Stimulated activated CD4-positive, alpha-beta T cell treated with anti-CD3 and anti-CD28 coated beads, Interleukin-2, amount 100 ng/mL, for 24 hours (primary cell): ENCODE measurements around the gene GIMD1.
"Not testable (repeated sequence)": the region's sequence is repeated elsewhere in the genome, so short reads cannot be mapped to it uniquely, and the experiment has no call there.

Experiments used
- DNase-seq, 2 donors: peaks; one replicate each; pipeline ENCODE4 v3.0.0-alpha.2; 2020

The GIMD1 gene

DNA sequence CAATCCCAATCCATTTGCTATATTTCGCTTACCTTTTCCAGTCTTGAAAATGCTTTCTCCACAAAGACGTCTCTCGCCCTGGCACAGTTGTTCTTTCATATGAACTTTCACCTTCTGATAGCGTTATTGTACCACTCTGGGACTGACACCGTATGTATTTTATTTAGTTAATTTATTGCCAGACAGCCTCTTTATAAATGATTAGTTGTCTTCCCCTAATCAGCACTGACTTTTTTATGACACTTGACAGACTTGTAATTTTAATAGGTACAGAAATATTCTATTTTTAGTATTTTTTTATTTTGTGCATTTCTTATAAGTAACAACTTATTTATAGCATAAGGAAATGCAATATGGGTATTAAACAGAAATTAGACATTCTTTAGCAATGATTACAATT lies at the start of gene GIMD1:
Gene GIMD1, minus strand, starts transcription at position 101 of the 400 bp plus-strand sequence. CDS start 1,343 bp downstream, outside the sequence.
- DNase-seq, result no peak

GRCh38 chr4:106414366-106414765 lies 45.8 kb upstream of the GIMD1 start:
- DNase-seq, result no peak

DNA sequence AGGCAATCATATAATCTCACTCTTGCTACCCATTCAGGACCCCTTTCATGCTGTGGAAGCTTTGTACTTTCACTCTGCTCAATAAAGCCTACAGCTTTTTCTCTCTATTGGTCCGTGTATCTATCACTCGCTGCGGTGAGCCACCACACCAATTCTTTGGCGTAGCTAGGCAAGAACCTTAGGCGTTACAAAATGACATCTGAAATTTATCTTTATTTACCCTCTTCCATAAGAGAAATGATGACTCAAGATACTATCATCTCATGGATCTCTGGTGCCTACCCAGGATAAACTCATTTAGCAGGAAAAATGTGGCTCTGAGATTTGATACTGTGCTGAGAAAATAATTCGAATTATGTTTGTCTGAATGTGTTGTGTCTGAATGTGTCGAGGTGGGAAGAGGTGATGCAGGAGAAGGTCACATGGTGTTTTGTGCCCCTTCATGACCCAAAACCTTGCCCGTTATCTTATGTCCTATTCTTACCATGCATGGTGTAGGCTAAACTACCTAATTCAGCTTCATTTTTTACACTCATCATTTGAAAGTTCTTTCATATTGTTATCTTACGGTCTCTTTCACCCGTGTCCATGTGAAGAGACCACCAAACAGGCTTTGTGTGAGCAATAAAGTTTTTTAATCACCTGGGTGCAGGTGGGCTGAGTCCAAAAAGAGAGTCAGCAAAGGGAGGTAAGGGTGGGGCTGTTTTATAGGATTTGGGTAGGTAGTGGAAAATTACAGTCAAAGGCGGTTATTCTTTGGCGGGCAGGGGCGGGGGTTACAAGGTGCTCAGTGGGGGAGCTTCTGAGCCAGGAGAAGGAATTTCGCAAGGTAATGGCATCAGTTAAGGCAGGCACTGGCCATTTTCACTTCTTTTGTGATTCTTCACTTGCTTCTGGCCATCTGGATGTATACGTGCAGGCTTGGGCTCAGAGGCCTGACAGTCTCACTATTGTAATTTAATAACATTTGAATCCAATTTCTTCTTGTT lies 41.6 kb upstream of the GIMD1 start:
- DNase-seq, result no peak

DNA sequence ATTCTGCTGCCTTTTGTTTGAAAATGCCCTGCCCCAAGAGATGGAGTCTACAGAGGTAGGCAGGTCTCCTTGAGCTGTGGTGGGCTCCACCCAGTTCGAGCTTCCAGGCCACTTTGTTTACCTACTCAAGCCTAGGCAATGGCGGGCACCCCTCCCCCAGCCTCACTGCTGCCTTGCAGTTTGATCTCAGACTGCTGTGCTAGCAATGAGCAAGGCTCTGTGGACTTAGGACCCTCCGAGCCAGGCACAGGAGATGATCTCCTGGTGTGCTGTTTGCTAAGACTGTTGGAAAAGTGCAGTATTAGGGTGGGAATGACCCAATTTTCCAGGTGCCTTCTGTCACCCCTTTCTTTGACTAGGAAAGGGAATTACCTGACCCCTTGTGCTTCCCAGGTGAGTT lies 39.4 kb upstream of the GIMD1 start:
- DNase-seq, result not testable (repeated sequence)

DNA sequence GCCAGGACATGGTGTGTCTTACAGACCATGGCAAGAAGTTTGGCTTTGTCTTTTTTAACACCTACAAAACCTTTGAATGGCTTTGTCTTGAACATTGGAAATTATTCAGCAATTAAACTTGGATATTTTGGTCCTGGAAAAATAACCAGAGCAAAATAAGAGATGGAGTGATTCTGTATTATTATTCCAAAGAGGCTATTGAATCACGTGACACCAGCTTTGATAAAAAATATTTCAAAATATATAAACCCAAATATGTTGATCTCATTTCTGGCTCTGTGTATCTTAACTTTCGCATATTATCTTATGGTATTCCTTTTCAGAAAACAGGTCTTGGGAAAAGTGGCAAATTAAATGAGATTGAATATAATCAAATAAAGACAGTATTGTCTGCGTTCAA lies 32.6 kb upstream of the GIMD1 start:
- no peak for DNase-seq

- not testable (repeated sequence) for DNase-seq
Measured at GRCh38 chr4:106398898-106399297, 30.3 kb upstream of the GIMD1 start.

DNA sequence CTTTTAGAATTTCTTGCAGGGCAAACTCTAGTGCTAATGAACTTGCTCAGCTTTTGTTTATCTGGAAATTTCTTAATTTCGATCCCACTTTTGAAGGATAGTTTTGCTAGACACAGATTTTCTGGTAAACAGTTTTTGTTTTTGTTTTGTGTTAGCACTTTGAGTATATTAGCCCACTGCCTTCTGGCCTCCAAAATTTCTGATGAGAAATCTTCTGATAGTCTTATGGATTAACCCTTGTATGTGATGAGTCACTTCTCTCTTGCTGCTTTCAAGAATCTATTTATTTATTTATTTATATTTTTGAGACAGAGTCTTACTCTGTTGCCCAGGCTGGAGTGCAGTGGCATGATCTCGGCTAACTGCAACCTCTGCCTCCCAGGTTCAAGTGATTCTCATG lies 27.0 kb upstream of the GIMD1 start:
- no peak for DNase-seq

- no peak for DNase-seq
Measured at GRCh38 chr4:106385853-106386393, 17.3 kb upstream of the GIMD1 start.

DNA sequence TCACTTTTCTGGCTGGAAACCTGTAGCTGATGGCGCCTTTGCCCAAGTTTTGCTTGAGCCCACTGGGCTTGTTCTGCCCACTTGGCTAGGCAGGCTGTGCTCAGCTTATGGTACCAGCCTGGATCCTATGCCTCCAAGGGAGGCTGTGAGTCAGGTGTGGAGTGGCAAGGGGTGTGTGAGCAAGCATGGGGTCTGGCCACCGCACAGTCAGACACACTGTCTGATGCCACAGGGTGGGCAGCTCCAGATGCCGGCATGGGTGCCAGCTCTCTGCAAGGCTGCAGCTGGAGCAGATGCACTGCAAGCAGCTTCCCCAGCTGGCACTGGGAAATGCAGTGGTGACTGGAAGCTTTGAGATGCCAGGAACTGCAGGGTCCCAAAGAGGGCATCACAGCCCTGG lies 16.3 kb upstream of the GIMD1 start:
- DNase-seq, result no peak

DNA sequence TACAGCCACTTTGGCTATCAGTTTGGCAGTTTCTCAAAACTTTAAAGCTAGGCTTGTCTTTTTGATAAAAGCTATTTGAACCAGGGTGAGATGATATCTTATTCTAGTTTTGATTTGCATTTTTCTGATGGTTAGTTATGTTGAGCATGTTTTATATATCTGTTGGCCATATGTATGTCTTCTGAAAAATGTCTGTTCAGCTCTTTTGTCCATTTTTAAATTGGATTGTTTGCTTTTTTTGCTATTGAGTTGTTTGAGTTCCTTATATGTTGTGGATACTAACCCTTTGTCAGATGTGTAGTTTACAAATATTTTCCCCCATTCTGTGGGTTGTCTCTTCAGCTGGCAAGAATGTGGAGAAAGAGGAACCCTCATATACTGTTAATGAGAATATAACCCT lies 11.6 kb upstream of the GIMD1 start:
- no peak for DNase-seq

- no peak for DNase-seq
Measured at GRCh38 chr4:106373026-106373425, 4.4 kb upstream of the GIMD1 start.

GRCh38 chr4:106371161-106371560 lies 2.6 kb upstream of the GIMD1 start:
- DNase-seq, result no peak

DNA sequence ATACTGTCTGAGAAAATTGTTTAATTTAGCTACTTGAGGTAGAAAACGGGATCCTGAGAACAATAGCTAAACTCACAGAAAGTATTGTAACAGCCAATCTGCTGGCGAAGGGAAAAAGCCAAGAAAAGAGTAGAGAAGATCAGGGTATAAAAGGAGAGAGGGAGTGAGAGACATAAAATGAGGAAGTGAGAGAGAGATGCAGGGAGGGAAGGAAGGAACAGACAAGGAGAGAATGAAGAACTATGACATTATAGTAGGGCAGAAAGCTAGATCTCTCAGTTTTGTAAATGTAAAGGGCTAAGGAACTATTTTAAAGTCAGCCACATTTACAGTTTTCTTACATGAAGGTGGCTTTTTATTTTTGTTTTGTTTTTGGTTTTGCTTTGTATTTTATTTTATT lies 1.6 kb upstream of the GIMD1 start:
- no peak for DNase-seq

- DNase-seq, result no peak
Measured at GRCh38 chr4:106369456-106370060, 980 bp upstream of the GIMD1 start.

DNA sequence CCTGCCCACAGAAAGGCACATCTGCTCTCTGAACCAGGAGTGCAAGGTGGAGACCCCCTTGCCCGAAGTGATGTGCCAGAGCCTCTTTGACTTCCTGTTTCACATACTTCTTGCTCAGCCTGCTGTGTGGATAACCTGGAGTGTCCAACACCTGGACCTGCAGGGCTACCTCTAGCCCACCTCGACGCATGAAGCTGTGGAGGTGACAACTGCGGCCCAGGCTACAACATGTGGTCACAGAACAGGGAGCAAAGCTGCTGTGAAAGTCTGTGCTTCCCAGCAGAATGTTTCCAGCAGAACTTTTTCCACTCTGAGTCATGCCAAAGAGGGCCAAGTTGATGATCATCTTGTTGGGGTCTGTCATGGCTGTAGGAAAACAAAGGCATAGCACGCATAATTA lies 1.5 kb downstream of the GIMD1 start:
- no peak for DNase-seq

- DNase-seq, result no peak
Measured at GRCh38 chr4:106366026-106366425, 2.6 kb downstream of the GIMD1 start.

DNA sequence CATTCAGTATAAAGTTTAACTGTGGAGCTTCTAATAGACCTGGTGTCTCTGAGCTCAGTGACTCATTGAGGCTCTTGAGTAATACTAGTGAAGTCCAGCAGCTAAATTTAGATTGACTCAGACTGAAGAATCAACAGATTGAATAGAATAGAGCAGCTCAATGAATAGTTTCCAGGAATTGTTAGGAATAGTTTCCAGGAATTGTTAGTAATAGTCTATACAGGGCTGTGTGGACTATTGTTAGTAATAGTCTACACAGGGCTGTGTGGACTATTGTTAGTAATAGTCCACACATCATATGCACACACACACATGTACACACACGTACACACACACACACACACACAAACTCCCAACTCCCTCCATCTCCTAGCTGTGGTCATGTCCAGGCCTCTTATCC lies 3.0 kb downstream of the GIMD1 start:
- no peak for DNase-seq

- no peak for DNase-seq
Measured at GRCh38 chr4:106364282-106364681, 4.3 kb downstream of the GIMD1 start.

GRCh38 chr4:106362086-106362825 lies 6.3 kb downstream of the GIMD1 start:
- DNase-seq, result no peak

DNA sequence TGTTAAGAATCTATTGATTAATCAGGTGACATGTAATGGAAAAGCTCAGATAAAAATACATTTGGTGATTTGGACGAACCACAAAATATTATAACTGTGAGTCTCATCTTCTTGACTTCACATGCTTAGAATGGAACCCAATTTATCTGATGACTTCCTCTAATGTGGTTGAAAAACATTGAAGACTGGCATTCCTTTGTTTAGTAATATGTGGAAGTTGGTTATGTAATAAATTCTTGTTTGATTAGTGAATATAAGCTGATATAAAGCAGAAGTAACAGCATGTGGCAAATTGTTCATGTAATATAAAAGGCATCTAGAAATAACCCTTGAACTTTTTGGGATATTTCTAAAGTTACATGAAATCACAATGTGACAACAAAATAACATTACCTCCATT lies 9.7 kb downstream of the GIMD1 start:
- no peak for DNase-seq

GRCh38 chr4:106355193-106355592 lies 13.4 kb downstream of the GIMD1 start:
- no peak for DNase-seq

GRCh38 chr4:106353786-106354185 lies 14.8 kb downstream of the GIMD1 start:
- no peak for DNase-seq

GRCh38 chr4:106351016-106351415 lies 17.6 kb downstream of the GIMD1 start:
- no peak for DNase-seq
